HG03196 (cell line): ENCODE results near the gene GNG7.

Experiments used
- ATAC-seq: cut with Tn5 transposase; IDR thresholded peaks from one replicate; pipeline ENCODE4 v1.9.1; 2021; ENCODE audit not compliant: unreplicated experiment

The GNG7 gene

DNA sequence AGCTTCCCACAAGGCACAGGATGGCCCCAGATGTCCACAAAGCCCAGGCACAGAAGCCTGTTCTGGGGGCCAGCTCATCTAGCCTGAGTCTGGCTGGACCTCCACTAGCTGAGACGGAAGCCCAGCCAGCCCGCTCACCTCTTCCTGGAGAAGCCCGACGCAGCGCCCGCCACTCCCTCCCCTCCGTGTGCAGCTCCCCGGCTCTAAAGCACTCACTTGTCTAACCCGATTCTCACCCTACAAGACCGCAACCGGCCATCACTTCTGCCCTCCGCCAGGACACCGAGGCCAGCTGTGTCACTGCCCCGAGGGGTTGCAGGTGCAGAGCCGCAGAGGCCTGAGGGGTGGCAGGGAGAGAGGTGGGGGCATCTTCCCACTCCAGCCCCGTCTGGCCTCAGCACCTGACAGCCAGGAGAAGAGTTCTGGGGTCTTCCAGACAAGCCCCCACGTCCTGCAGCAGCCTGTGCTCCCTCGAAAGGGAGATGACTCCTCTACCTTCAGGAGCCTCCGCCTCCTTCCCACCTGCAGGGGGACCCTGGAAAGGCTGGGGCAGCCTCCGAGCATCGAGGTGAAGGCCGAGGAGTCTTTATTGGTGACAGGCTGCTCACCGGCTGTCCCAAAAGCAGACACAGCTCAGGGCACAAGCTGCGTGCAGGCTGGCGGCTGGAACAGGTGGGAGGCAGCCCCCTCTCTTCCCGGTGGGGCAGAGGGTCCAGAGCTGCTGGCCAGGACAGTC, 24.6 kb upstream of the GNG7 start:
- ATAC-seq: no peak

DNA sequence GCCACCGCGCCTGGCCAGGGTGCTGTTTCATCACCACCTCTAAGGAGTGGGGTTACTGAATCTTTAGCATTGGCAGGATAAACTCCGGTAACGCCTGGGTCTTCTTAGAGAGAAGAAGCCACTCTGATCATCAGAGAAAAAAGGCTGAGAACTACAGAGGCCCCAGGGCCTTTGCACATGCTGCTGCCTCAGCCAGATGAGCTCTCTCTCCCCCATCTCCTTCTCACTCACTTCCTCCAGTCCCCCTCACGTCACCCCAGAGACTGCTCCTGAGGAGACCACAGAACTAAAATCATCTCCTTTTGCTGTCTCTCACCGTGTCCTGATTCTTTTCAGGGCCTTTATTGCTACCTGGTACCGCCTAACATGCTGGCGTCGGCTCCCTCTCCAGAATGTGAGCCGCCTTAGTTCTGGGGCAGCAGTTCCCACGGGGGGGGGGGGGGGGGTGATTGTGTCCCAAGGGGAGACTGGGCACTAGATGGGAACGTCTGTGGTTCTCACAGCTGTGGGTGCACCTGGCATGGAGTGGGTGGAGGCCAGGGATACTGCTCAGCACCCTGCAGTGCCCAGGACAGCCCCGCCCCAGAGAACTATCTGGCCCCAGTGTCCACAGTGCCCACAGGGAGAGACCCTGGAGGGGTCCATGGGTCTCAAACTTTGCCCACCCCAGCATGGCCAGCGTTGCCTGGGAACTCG, 23.8 kb upstream of the GNG7 start:
- no peak for ATAC-seq

DNA sequence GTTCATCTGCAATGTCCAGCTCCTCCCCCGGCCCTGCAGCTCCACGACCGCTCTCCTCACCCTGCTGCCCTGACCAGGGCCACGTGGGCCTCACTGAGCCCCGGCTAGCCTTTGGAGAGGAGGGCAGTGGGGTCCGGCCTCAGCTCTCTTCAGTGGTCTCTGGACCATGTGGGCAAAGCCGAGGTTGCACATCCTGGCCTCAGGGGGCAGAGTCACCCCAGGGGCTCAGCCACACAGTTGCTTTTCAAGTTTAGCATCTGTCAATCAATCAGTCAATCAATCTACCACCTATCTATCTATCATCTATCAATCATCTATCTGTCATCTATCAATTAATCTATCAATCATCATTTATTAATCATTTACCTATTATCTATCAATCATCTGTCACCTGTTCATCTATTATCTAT, 21.7 kb upstream of the GNG7 start:
- ATAC-seq: no peak

DNA sequence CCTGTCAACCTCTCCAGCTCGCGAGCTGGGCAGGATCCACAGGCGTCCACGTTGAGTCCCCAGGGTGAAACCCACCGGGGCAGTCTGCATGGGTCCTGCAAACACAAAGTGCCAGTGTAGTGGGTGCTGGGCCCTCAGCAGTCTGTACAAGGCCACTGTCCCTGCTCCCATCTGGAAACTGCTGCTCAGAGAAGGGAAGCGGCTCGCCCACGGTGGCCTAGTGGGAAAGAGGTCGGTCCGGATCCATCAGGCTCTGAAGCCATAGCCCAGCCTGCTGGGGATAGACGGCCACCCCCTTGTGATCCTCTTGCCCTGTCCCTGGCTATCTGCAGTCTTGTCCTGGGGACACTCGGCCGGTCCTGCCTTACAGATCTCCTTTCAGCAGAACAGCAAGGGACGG, 21.3 kb upstream of the GNG7 start:
- no peak for ATAC-seq

DNA sequence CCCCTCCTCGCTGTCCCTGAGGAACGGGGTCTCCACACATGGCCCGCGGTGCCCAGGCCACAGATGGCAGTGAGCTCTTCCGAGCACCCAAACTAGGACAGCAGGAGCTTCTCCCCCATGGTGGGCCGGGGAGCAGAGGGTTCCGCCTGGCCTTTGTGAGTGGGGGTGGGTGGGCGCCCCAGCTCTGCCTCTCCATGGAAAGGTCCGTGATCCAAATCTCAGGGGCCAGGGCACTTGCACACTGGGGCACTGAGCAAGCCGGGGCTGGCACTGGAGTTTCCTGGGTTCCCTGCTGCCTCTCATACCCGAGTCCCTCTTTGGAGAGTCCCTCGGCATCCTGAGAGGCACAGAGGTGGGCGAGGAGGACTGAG, 20.8 kb upstream of the GNG7 start:
- ATAC-seq: no peak

DNA sequence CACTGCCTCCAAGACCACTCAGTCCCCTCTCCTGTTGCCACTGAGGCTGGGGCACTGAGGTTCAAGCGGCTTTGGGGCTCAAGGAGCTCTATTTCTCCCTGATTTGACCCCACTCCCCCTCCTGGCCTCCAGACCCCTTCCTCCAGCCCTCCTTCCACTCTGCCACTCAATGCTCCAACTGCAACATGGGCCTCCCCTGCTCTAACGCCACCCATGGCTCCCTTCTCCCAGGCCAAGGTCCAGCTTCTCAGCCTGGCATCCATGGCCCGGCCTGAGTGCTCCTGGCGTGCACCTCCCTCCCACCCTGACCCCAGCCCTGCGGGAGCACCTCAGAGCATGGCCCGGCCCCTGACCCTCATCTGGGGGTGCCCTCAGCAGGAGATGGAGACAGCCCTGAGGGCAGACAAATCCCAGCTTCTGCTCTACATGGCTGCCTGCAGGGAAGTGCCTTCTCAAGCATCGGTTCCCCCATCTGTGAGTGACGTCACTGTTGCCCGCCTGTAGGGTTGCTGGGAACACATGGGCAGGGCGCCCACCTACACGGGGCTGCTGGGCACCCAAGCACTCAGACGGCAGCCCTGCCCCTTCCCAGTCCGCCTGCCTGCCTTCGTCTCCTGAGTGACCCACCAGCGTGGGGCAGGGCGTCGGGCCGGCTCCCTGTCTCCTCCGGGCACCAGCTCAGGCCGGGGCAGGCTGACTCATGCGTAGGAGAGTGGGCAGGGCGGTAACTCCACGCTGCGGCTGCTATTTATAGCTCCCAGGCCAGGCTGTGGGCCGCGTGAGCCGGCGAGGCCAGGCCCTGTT, 20.2 kb upstream of the GNG7 start:
- ATAC-seq: no peak

DNA sequence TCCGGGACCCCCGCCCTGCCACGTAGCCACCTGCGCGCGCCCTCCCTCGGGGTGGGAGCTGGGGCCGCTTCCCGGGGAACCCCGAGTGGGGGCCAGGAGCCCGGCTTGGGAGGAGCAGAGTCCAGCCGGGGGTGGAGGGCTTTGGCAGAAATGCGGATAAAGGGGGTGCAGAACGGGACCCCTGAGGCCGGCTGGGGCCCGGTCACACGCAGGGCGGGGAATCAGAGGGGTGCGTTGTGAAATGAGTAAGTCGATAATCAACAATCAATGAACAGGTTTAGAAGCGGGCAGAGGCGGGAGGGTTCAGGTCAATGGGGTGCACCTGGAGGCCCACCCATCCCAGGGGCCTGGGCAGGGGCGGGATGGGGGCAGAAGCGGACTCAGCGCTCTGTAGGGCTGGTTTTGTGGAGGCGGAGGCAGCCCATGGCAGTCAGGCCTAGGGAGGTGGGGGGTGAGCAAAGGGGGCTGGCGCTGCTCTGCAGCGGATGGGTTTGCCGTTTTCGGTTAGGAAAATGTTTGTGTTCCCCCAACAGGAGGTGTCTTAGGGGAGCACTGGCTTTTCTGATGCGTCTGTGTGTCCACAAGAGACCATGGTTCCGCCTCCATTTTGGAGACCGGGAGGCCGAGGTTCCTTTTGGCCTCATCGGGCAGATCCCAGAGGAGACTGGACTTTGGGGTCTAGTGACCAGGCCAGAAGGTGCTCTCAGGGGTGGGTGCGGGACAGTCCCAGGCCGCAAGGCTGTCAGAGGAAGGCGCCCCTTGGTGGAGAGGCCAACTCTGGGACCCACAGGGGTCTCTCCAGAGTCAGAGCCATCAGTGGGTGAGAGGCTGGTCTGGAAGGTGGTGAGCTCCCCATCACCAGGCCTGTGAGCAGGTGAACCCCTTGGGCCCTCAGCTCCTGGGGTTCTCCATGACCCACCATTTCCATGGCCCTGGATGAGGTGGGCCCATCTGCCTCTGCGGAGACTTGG, 19.4 kb upstream of the GNG7 start:
- ATAC-seq: no peak

DNA sequence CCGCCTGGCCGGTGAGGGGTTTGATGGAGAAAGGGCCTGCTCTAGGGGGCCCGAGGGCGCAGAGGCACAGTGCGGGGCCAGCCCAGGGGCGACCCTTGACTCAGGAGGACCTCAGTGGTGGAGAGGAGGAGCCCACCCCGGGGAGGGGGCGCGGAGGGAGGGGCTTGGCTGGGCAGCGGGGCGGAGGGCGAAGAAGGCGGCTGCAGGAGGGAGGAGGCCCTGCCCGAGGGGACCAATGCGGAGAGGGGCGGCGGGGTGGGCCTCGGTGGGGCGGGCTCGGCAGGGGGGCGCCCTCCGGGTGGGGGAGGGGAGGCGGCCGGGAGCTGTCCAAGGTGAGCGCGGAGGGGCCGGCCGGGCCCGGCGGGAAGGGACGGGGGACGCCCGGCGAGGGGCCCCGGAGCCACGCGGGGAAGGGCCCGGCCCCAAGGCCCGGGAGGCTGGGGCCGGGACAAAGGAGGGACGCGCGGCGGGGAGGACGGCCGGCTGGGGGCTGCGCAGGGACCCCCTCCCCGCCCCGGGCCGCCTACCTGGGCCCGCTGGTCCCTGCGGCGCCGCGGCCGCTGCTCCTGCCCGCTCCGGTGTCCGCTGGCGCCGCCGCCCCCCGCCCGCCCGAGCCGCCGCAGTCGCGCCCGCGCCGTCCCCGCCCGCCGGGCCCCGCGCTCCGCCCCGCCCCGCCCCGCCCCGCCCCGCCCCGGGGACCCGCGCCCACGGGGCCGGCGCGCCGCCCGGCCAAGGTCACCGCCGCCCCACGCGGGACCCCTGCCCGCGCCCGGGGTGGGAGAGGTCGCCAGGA, 18.5 kb upstream of the GNG7 start, which contains the start of gene DIRAS1:
TSS of gene DIRAS1 (minus strand) at position 596 of the 793 bp plus-strand sequence. CDS start 3,566 bp downstream, outside the sequence.
- no peak for ATAC-seq

GRCh38 chr19:2719920-2720776, 17.7 kb upstream of the GNG7 start:
- no peak for ATAC-seq

DNA sequence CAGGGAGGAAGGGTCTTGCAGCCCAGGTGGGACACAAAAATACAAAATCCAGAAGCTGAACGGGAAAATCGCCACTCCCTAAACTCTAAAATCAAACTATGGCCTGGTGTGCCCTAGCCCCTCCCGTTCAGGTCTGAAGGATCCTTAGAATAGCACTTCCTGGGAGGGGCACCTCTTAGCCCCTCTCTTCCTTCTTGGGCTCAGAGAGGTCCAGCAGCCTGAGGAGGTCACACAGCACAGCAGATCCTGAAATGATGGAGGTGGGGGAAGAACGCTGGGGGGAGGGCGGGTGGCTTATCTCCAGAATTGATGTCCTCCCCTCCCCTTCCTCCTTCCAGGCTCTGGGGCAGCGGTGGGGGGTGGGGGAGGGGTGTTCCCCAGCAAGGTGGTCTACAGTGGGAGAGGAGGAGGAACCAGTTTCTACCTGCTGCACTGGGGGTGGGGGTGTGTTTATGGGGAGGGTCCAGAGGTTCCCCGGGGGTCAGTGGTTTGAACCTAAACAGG, 16.8 kb upstream of the GNG7 start:
- ATAC-seq: no peak

DNA sequence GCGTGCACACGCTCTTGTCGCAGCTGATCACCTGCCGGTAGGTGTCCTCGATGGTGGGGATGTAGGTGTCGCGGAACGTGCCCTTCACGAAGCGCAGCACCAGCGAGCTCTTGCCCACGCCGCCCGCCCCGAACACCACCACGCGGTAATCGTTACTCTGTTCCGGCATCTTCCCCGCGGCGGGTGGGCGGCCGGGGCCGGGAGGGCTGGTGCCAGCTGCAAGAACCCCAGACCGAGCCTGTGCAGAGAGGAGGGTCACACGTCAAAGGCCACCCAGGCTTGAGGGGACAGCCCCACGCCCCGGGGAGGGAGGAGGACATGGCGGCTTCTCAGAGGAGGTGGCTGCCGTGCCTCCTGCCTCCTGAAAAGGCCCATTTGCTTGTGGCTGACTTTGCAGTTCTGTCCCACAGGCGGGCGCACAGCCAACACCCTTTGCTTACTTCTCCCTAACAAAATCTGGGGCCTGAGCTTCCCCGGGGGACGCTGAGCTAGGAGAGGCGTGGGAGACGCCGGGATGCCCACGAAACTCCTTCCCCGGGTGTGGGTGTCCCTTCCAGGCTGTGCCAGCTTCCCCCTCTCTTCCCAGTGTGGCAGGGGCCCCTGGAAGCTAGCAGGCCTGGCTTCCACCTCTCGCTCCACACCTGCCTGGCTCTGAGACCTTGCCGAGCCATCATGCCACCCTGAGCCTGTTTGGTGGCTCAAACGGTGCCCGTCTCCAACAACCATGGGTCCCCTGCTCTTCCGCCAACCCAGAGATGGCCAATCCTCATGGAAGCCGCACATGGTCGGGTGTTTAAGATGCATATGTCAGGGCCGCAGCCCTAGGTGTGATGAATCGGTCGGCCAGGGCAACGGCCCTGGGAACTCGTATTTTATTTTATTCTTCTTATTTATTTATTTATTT, 15.4 kb upstream of the GNG7 start:
- ATAC-seq: no peak

GRCh38 chr19:2716722-2717637, 14.5 kb upstream of the GNG7 start:
- ATAC-seq: no peak

DNA sequence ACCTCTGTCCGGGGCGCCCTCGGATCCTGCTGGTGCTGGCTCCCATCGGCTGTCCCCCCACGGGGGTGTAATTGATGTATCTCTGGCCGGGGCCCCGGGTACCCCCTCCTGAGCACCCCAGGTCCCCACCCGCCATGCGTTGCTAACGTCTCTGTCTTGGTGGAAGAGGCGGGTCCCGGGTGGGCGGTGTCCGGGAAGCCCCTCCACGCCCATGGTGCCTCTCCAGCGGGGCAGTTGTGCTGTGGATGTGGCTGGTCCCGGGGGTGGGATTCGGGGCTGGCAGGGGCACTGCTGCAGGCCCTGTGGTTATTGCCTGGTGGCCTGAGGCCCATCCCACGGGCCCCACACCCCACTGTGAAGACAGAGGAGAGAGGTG, 13.8 kb upstream of the GNG7 start:
- no peak for ATAC-seq

DNA sequence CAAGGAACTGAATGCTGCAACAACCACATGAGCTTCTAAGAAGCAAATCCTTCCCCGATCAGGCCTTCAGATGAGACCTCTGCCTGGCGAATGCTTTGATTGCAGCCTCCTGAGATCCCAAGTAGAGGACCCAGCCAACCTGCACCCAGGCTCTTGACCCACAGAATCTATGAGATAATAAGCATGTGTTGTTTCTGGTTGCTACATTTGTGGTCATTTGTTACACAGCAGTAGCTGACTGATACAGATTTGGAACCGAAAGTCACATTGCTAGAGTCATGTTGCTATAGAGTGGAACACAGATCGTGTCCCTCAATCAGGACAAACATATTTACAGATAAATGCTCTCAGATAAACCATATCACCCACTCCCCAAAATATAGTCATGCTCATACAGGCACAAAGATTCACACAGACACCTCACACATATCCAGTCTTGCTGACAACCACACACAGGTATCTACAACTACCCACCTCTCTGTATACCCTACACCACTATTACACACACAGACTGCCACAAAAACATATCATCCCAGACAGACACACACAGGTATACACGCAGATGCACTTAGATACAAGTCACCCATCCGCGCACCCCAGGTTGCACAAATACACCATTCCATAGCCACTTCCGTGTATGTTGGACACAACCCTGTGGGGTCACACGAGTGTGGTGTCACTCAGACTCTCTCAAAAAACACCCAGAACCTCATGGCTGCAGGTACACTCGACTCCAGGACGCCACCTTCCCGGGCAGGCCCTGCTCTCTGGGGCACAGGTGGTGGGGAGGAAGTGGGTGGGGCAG, 13.2 kb upstream of the GNG7 start:
- ATAC-seq: no peak

GRCh38 chr19:2714531-2715269, 12.2 kb upstream of the GNG7 start:
- ATAC-seq: no peak
